Mesendoderm (in vitro differentiated cells): ENCODE data around the gene RPL9.
"Not testable (repeated sequence)": the region's sequence is repeated elsewhere in the genome, so short reads cannot be mapped to it uniquely, and the experiment has no call there.

ENCODE experiments used
- DNase-seq: peaks from one replicate; pipeline ENCODE4 v3.0.0; 2013
- H2AK5ac ChIP-seq: 2 replicates; pipeline ENCODE4 v1.6.1; 2013; ENCODE audit warnings: low read length, inconsistent platforms
- H2BK120ac ChIP-seq: 2 replicates; pipeline ENCODE4 v1.6.1; 2013; ENCODE audit warnings: low read depth, mild to moderate bottlenecking, low read length, moderate library complexity, mixed read lengths
- H2BK15ac ChIP-seq: replicated peaks from 2 replicates; pipeline ENCODE4 v1.6.1; 2013; ENCODE audit warnings: low read depth, mild to moderate bottlenecking, moderate library complexity
- H2BK5ac ChIP-seq: 2 replicates; pipeline ENCODE4 v1.6.1; 2013; ENCODE audit warnings: low read length, inconsistent platforms
- H3K18ac ChIP-seq: 2 replicates; pipeline ENCODE4 v1.6.1; 2013; ENCODE audit warnings: mild to moderate bottlenecking, low read length, mixed read lengths
- H3K23ac ChIP-seq: one replicate; pipeline ENCODE4 v1.6.1; 2013; ENCODE audit warnings: low read length
- H3K27ac ChIP-seq: 2 replicates; pipeline ENCODE4 v1.5.1; 2013; ENCODE audit warnings: low read depth, mild to moderate bottlenecking, inconsistent platforms, low read length, moderate library complexity
- H3K27me3 ChIP-seq: 2 replicates; pipeline ENCODE4 v1.6.1; 2013; ENCODE audit warnings: low read length, control low read depth, mild to moderate bottlenecking, inconsistent platforms; ENCODE audit not compliant: insufficient read depth, poor library complexity
- H3K36me3 ChIP-seq: 2 replicates; pipeline ENCODE4 v1.6.1; 2013; ENCODE audit warnings: low read length, inconsistent platforms; ENCODE audit not compliant: control insufficient read depth, insufficient read depth
- H3K4ac ChIP-seq: one replicate; pipeline ENCODE4 v1.6.1; 2013; ENCODE audit warnings: low read depth, mild to moderate bottlenecking, low read length, moderate library complexity
- H3K4me1 ChIP-seq: 2 replicates; pipeline ENCODE4 v1.6.1; 2013; ENCODE audit warnings: low read depth, low read length, inconsistent platforms; ENCODE audit not compliant: control insufficient read depth
- H3K4me2 ChIP-seq: 2 replicates; pipeline ENCODE4 v1.6.1; 2013; ENCODE audit warnings: low read length
- H3K4me3 ChIP-seq: 2 replicates; pipeline ENCODE4 v1.5.1; 2013; ENCODE audit warnings: mild to moderate bottlenecking, low read length
- H3K56ac ChIP-seq: one replicate; pipeline ENCODE4 v1.6.1; 2013; ENCODE audit warnings: low read length
- H3K79me1 ChIP-seq: 2 replicates; pipeline ENCODE4 v1.6.1; 2013; ENCODE audit warnings: low read length, inconsistent platforms
- H3K79me2 ChIP-seq: 2 replicates; pipeline ENCODE4 v1.6.1; 2013; ENCODE audit warnings: mild to moderate bottlenecking, low read length; ENCODE audit not compliant: control insufficient read depth, insufficient read depth
- H3K9ac ChIP-seq: 2 replicates; pipeline ENCODE4 v1.6.1; 2013; ENCODE audit warnings: low read length, inconsistent platforms
- H4K5ac ChIP-seq: one replicate; pipeline ENCODE4 v1.6.1; 2013; ENCODE audit warnings: low read length
- H4K8ac ChIP-seq: one replicate; pipeline ENCODE4 v1.6.1; 2013; ENCODE audit warnings: low read depth, mild to moderate bottlenecking, control low read depth, low read length, moderate library complexity
- WGBS: extraction: QIAGEN DNeasy Blood & Tissue Kit; methylation state at CpG from one replicate; pipeline ENCODE4 v1.1.7; 2013; ENCODE audit warnings: low lambda C conversion rate, missing lambda C conversion rate; ENCODE audit not compliant: insufficient coverage; ENCODE audit errors: extremely low coverage; 5-methylcytosine and 5-hydroxymethylcytosine counted together

The RPL9 gene

DNA sequence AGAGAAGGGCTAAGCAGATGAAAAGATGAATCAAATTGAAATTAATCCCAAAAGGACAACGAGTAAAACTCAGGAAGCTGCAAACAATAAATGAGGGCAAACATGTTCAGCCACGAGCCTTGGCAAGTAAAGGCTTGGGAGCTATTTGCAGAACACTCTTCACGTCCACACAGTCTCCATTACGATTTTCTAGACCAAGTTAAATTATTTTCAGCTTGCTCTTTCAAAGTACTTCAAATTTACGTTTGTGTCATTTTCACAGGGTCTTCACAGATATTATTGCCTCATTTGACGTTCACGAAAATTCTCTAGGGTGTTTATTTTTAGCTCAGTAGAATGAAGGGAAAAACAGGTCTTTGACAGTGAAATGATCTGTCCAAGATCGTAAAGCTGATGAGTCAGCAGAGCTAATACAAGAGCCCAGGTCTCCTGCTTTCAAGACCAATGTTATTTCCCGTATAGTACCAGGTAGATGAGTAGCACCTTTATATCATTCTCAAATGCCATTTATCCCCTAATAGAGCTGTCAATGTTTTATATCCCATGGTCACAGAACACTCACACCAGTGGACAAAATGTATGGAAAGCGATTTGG is 31.1 kb downstream of the RPL9 start:
- no peak for DNase-seq
- Histone ChIP-seq H3K4me1 (no peaks in the 10 kb centered on the region), H3K27me3 (no peaks in the 10 kb centered on the region), H2BK15ac (no peak overlapping the region), H3K9ac (no peak overlapping the region), H3K4ac (no peak overlapping the region), H3K18ac (no peak overlapping the region), H2BK120ac (no peak overlapping the region), H2AK5ac (no peak overlapping the region), H3K56ac (no peak overlapping the region), H3K23ac (no peak overlapping the region), H3K27ac (no peak overlapping the region), H3K79me2 (no peaks in the 10 kb centered on the region), H2BK5ac (no peak overlapping the region), H3K4me3 (no peak overlapping the region), H4K8ac (no peak overlapping the region), H3K36me3 (no peaks in the 10 kb centered on the region), H3K4me2 (no peak overlapping the region), H4K5ac (no peak overlapping the region), H3K79me1 (no peaks in the 10 kb centered on the region)
- WGBS = no CpG with 5 or more reads among the region's 10 CpGs

DNA sequence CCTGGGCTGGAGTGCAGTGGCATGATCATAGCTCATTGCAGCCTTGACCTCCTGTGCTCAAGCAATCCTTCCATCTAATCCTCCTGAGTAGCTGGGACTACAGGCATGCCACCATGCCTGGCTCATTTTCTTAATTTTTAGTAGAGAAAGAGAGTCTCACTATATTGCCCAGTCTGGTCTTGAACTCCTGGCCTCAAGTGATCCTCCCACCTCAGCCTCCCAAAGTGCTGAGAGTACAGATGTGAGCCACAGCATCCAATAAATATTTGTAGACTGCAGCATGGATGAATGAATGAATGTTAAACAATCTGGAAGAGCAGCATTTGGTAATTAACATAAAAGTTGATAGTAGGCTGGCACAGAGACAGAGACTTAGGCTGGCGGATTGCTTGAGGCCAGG is 32.0 kb downstream of the RPL9 start:
- Histone ChIP-seq H3K18ac (no peak overlapping the region), H3K23ac (no peak overlapping the region), H3K79me1 (no peaks in the 10 kb centered on the region), H3K56ac (no peak overlapping the region), H4K5ac (no peak overlapping the region), H2BK5ac (no peak overlapping the region), H3K4me2 (no peak overlapping the region), H3K4me1 (no peaks in the 10 kb centered on the region), H3K36me3 (no peaks in the 10 kb centered on the region), H3K79me2 (no peaks in the 10 kb centered on the region), H3K9ac (no peak overlapping the region), H2AK5ac (no peak overlapping the region), H2BK15ac (no peak overlapping the region), H4K8ac (no peak overlapping the region), H3K27ac (no peak overlapping the region), H3K4ac (no peak overlapping the region), H3K27me3 (no peaks in the 10 kb centered on the region), H3K4me3 (no peak overlapping the region), H2BK120ac (no peak overlapping the region)
- DNase-seq = no peak
- WGBS = no CpG with 5 or more reads among the region's 1 CpG

DNA sequence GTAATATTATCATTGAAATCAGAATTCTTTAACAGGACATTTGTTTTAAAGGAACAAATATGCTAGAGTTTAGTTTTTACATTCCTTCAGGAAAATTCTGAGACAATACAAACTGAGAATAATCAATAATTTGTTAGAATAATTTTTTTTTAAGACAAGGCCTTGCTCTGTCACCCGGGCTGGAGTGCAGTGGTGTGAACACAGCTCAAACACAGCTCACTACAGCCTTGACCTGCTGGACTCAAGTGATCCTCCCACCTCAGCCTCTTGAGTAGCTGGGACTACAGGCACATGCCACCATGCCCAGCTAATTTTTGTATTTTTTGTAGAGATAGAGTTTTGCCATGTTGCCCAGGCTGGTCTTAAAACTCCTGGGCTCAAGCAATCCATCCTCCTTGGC is 33.4 kb downstream of the RPL9 start:
- H3K4me3 ChIP-seq, H3K79me1 ChIP-seq, H3K36me3 ChIP-seq, H3K23ac ChIP-seq, H2AK5ac ChIP-seq, DNase-seq, H2BK5ac ChIP-seq, H2BK15ac ChIP-seq, H3K4me1 ChIP-seq, H3K79me2 ChIP-seq, H3K56ac ChIP-seq, H3K4ac ChIP-seq, H3K18ac ChIP-seq, H3K4me2 ChIP-seq, H4K5ac ChIP-seq, H3K9ac ChIP-seq, H4K8ac ChIP-seq, H3K27me3 ChIP-seq, H2BK120ac ChIP-seq, H3K27ac ChIP-seq: not testable (repeated sequence)
- WGBS = no CpG with 5 or more reads among the region's 1 CpG

DNA sequence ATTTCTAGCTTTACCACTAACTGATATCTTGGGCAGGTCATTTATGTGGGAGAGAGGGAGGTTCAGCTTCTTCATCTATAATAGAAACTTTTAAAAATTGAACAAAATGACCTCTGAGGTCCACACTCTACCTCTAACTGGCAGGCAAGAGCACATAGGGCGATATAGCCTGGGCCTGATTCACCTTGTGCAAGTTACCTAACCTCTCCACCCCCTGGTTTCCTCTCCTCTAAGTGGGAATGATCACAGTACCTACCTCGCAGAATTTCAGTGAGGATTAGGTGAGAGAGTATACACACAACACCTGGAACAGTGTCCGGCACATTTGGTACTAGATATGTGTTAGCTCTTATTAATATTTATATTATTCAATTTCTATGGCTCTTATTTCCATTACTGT is 36.5 kb downstream of the RPL9 start:
- Histone ChIP-seq H3K79me1 (no peaks in the 10 kb centered on the region), H3K36me3 (no peaks in the 10 kb centered on the region), H4K5ac (no peak overlapping the region), H3K23ac (no peak overlapping the region), H3K79me2 (no peaks in the 10 kb centered on the region), H2BK120ac (no peak overlapping the region), H3K4ac (no peak overlapping the region), H4K8ac (no peak overlapping the region), H3K4me3 (no peak overlapping the region), H3K27me3 (no peaks in the 10 kb centered on the region), H2AK5ac (no peak overlapping the region), H3K18ac (no peak overlapping the region), H3K4me1 (no peaks in the 10 kb centered on the region), H2BK5ac (no peak overlapping the region), H3K4me2 (no peak overlapping the region), H3K27ac (no peak overlapping the region), H2BK15ac (no peak overlapping the region), H3K56ac (no peak overlapping the region), H3K9ac (no peak overlapping the region)
- DNase-seq = no peak
- WGBS = no CpG with 5 or more reads among the region's 3 CpGs

DNA sequence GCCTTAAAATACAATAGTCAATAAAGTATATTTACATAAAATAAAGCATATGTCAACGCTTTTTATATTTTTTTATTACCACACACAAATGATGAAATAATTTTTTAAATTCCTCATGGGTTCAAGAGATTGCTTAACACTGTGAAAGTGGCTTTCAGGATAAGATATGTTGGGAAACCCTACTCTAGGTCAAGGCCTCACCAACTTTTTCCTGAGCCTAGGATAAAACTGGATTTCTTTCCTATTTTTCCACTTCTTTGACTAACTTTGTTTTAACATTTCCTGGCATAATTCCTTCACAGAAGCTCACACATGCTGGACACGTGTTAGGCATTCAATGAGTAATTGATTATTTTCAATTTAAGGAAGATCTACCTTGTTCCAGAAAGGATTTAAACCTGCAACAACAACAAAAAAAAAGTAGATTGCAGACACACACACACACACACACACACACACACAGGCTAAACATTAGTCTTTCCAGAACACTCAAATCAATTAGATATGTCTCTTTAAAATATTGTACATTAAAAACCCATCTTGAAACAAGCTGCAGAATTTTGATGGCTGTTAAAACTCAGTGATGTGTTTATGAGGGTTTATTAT is 42.9 kb downstream of the RPL9 start:
- H3K9ac ChIP-seq = no peak overlapping the region
- H3K36me3 ChIP-seq = no peaks in the 10 kb centered on the region
- no peak overlapping the region for H3K56ac ChIP-seq
- no peak overlapping the region for H2BK15ac ChIP-seq
- no peak overlapping the region for H2BK5ac ChIP-seq
- H3K27ac ChIP-seq = no peak overlapping the region
- H3K4ac ChIP-seq = no peak overlapping the region
- no peak overlapping the region for H4K8ac ChIP-seq
- H3K18ac ChIP-seq = no peak overlapping the region
- no peak overlapping the region for H3K23ac ChIP-seq
- no peak overlapping the region for H2AK5ac ChIP-seq
- no peak for DNase-seq
- no peaks in the 10 kb centered on the region for H3K27me3 ChIP-seq
- H3K79me2 ChIP-seq = no peaks in the 10 kb centered on the region
- no peak overlapping the region for H3K4me3 ChIP-seq
- WGBS = no CpG with 5 or more reads among the region's 2 CpGs
- no peak overlapping the region for H3K4me2 ChIP-seq
- no peaks in the 10 kb centered on the region for H3K79me1 ChIP-seq
- H2BK120ac ChIP-seq = no peak overlapping the region
- no peaks in the 10 kb centered on the region for H3K4me1 ChIP-seq
- no peak overlapping the region for H4K5ac ChIP-seq

DNA sequence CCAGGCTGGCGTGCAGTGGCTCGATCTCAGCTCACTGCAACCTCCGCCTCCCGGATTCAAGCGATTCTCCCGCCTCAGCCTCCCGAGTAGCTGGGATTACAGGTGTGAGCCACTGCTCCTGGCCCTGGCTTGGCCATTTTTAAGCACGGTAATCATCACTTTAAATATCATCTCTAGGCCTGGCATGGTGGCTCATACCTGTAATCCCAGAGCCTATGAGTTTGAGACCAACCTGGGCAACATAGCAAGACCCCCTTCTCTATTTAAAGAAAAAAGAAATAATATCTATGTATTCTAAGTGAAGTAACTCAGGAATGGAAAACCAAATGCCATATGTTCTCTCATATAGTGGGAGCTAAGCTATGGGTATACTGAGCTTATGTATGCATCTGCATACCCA is 47.2 kb downstream of the RPL9 start:
- not testable (repeated sequence) for H2BK5ac ChIP-seq, H3K23ac ChIP-seq, H3K56ac ChIP-seq, H4K5ac ChIP-seq, H3K4me3 ChIP-seq, H4K8ac ChIP-seq, H3K27ac ChIP-seq, H2BK15ac ChIP-seq, H2BK120ac ChIP-seq, H3K9ac ChIP-seq, H3K4me1 ChIP-seq, DNase-seq, H3K79me2 ChIP-seq, H3K27me3 ChIP-seq, H3K4me2 ChIP-seq, H3K4ac ChIP-seq, H3K18ac ChIP-seq, H2AK5ac ChIP-seq, H3K36me3 ChIP-seq, H3K79me1 ChIP-seq
- no CpG with 5 or more reads among the region's 8 CpGs for WGBS
